ENCODE results near the gene FAM184A. TPM values are rescaled to one million over a fixed set of nuclear protein-coding genes. Genes with fewer than 3 reads are reported as not detected.

FAM184A gene
- total RNA-seq, 4 donors from 2014 or later: 0.30 to 3.8 (median 1.1) TPM

DNA sequence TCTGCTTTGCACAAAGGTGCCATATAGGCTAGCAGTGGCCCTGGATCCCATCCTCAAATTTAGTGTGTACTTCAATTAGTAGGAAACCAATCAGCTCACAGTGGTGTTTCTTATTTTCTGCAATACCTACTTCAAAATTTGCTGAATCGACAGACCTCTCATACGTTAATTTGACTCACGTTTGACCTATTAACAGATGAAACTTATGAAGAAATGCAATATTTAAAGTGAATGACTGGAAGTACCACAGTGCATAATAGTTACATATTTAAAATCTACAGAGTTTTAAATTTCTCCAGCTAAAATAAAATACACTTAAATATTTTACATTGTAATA, 95.9 kb downstream of the FAM184A start:
- Histone ChIP-seq H3K36me3 (no peaks in the 10 kb centered on the region), H3K9me3 (no peaks in the 10 kb centered on the region), H3K27me3 (no peaks in the 10 kb centered on the region), H3K4me3 (no peak overlapping the region), H3K4me1 (peaks cover 0 to 3% (median 0%) of the 10 kb centered on the region in 3 donors), H3K27ac (no peak overlapping the region)
- intact Hi-C loops (cut with DNase I): no loop called here
- TF ChIP-seq, protein P1, sequence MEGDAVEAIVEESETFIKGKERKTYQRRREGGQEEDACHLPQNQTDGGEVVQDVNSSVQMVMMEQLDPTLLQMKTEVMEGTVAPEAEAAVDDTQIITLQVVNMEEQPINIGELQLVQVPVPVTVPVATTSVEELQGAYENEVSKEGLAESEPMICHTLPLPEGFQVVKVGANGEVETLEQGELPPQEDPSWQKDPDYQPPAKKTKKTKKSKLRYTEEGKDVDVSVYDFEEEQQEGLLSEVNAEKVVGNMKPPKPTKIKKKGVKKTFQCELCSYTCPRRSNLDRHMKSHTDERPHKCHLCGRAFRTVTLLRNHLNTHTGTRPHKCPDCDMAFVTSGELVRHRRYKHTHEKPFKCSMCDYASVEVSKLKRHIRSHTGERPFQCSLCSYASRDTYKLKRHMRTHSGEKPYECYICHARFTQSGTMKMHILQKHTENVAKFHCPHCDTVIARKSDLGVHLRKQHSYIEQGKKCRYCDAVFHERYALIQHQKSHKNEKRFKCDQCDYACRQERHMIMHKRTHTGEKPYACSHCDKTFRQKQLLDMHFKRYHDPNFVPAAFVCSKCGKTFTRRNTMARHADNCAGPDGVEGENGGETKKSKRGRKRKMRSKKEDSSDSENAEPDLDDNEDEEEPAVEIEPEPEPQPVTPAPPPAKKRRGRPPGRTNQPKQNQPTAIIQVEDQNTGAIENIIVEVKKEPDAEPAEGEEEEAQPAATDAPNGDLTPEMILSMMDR (IDR thresholded peaks at IDR 0.05): no peak
- no peak for TF ChIP-seq POLR2A (IDR thresholded peaks at IDR 0.05)
- WGBS, 2 donors: 83 to 88% methylated on average over 3 of the region's 3 CpGs
- no peak for DNase-seq

DNA sequence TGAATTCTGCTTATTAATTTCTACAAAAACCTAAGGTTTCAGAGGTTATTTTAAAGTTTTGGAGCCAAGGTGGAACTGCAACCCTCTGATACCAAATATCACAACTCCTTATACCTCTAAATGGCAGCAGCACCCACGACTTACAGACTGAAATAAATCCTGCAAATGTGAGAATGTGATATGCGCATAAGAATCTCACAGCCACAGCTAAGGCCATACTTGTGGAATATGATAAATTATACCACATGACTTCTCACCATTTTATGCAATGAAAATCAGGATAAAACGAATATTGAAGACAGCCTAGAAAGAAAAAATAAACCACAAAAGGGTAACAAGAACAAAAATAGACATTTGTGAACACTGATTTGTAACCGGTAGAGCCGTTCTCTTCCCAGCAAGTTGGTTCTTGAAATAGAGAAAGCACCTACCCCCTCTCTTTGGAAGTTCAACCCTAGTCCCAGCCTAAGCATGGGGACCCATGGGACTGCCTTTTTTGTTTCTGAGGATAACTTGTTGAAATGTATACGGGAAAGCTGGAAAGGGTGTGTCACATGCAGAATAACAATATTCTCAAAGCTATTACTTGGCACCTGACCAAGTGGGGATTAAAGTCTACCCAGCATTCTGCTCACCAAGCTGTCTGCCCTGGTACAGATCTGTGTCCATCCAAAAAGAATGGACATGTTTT, 96.4 kb downstream of the FAM184A start:
- Histone ChIP-seq H3K4me3 (no peak overlapping the region), H3K36me3 (no peaks in the 10 kb centered on the region), H3K27ac (no peak overlapping the region), H3K9me3 (no peaks in the 10 kb centered on the region), H3K27me3 (no peaks in the 10 kb centered on the region), H3K4me1 (peaks cover 0 to 3% (median 0%) of the 10 kb centered on the region in 3 donors)
- DNase-seq: no peak
- WGBS, 2 donors: 52 to 87% methylated on average over 6 of the region's 6 CpGs
- intact Hi-C loops (cut with DNase I): no loop called here
- TF ChIP-seq POLR2A (IDR thresholded peaks at IDR 0.05): no peak

DNA sequence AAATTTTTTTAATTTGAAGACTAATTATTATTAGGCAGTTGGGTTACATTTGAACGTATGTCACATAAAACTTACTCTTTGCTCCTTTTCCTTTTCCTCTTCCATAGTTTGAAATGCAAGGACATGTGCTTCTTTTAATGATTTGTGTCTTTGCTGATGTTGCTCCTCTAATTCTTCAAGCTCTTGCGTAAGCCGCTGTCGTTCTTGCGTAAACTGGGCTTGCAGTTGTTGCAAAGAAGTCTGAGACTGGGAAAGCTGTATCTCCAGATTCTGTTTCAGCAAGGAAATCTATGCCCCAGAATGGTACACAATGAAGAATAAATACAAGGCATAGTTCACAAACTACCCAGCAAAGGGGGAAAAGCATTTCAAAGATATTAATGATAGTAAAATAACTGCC, 98.4 kb downstream of the FAM184A start:
- no peaks in the 10 kb centered on the region for H3K36me3 ChIP-seq
- no peaks in the 10 kb centered on the region for H3K9me3 ChIP-seq
- no peak for TF ChIP-seq POLR2A (IDR thresholded peaks at IDR 0.05)
- TF ChIP-seq, protein P1 (IDR thresholded peaks at IDR 0.05): no peak
- no peaks in the 10 kb centered on the region for H3K27me3 ChIP-seq
- intact Hi-C loops (cut with DNase I): no loop called here
- H3K4me1 ChIP-seq: peaks cover 0 to 3% (median 0%) of the 10 kb centered on the region in 3 donors
- H3K4me3 ChIP-seq: no peak overlapping the region
- DNase-seq: no peak
- H3K27ac ChIP-seq: no peak overlapping the region
- WGBS, 2 donors: 84 to 91% methylated on average over 5 of the region's 5 CpGs

DNA sequence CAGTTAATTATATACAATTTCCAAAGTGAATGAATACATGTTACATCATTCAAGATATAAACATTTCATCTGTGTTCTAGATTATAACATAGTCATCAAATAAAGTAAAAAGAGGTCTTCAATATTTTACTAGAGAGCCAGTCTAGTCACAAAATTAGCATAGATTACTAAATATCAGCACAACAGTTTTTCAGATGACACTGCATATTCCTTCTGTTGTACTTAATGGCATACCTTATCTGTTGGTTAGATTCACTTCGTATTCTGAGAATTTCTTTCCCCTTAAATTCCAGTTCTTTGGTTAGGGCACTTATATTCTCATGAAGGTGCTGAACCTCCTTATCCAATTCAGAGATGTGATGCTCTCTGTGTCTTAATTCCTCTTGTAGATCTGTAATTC, 103.7 kb downstream of the FAM184A start:
- Histone ChIP-seq H3K27me3 (no peaks in the 10 kb centered on the region), H3K4me3 (no peak overlapping the region), H3K36me3 (no peaks in the 10 kb centered on the region), H3K27ac (no peak overlapping the region), H3K4me1 (no peaks in the 10 kb centered on the region), H3K9me3 (no peaks in the 10 kb centered on the region)
- intact Hi-C loops (cut with DNase I): no loop called here
- TF ChIP-seq POLR2A (IDR thresholded peaks at IDR 0.05): no peak
- no peak for DNase-seq
- 86 to 90% methylated on average over 1 of the region's 1 CpG for WGBS, 2 donors

DNA sequence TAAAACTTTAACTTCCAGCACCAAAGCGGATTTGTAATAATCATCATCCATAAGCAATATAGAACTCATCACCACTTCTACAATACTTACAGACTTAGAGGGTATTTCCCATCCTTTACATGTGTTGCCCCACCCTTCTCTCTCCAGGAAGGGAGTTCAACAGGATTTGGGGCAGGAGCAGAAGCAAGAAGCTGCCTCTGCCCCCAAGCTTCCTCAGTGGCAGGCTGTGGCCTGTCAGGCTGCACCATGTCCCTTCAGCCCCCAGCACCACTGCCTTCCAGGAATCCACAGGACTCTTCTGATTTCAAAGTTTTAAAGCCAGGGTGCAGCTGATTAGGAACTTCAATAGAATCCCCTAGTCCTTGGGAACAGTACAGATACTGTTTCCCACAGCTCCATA, 106.8 kb downstream of the FAM184A start:
- Histone ChIP-seq H3K9me3 (no peaks in the 10 kb centered on the region), H3K36me3 (no peaks in the 10 kb centered on the region), H3K27me3 (no peaks in the 10 kb centered on the region), H3K4me1 (no peaks in the 10 kb centered on the region), H3K27ac (no peak overlapping the region), H3K4me3 (no peak overlapping the region)
- no peak for DNase-seq
- intact Hi-C loops (cut with DNase I): no loop called here
- 86 to 90% methylated on average over 1 of the region's 1 CpG for WGBS, 2 donors
- TF ChIP-seq POLR2A (IDR thresholded peaks at IDR 0.05): no peak
- TF ChIP-seq, protein P1 (IDR thresholded peaks at IDR 0.05): no peak

DNA sequence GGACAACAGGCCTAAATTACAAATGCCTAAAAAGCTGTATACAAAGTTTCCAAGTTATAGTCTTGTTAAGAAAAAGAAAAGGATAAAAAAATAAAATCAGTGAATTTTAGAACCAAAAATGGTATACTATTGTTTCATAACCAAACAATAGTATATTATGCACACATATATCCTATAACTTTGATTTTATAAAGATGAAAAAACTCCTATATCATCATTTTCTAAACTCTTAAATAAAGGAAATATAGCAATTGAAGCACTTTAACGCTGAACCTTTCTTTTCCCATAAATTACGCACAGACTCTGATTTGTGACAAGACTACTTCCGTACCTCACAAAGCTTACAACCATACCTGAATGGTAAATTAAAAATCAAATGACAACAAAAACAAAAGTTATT, 107.6 kb downstream of the FAM184A start:
- no peaks in the 10 kb centered on the region for H3K36me3 ChIP-seq
- WGBS, 2 donors: 97 to 99% methylated on average over 3 of the region's 3 CpGs
- no peak overlapping the region for H3K27ac ChIP-seq
- H3K4me3 ChIP-seq: no peak overlapping the region
- H3K9me3 ChIP-seq: no peaks in the 10 kb centered on the region
- no peak for DNase-seq
- intact Hi-C loops (cut with DNase I): no loop called here
- H3K27me3 ChIP-seq: no peaks in the 10 kb centered on the region
- TF ChIP-seq, protein P1 (IDR thresholded peaks at IDR 0.05): no peak
- TF ChIP-seq POLR2A (IDR thresholded peaks at IDR 0.05): no peak
- no peaks in the 10 kb centered on the region for H3K4me1 ChIP-seq

Measured in esophagus squamous epithelium (tissue), 5 donors.